GM12878 (cell line): Measurements from ENCODE around the gene HMGCL. TPM values are rescaled to one million over a fixed set of nuclear protein-coding genes. Genes with fewer than 3 reads are reported as not detected.

Experiments
- BACH1 ChIP-seq: fragments of 450-650 bp; IDR thresholded peaks from 2 replicates; pipeline ENCODE4 v1.6.1; 2017; ENCODE audit warnings: mild to moderate bottlenecking, borderline replicate concordance
- BCL11A ChIP-seq: IDR thresholded peaks from 2 replicates; pipeline ENCODE4 v1.6.1; 2011; ENCODE audit warnings: low read depth, low read length
- CBX3 ChIP-seq: fragments of 200-600 bp; sonication (generic); IDR thresholded peaks from 2 replicates; pipeline ENCODE4 v1.6.1; 2016; ENCODE audit warnings: low read depth, borderline replicate concordance
- HDAC2 ChIP-seq: fragments of 200-600 bp; sonication (generic); IDR thresholded peaks from 2 replicates; pipeline ENCODE4 v1.6.1; 2017
- HDGF ChIP-seq: fragments of 450-650 bp; IDR thresholded peaks from 2 replicates; pipeline ENCODE4 v1.6.1; 2016; ENCODE audit warnings: antibody characterized with exemption
- IRF4 ChIP-seq: IDR thresholded peaks from 2 replicates; pipeline ENCODE4 v1.6.1; 2011; ENCODE audit warnings: low read depth, low read length
- KLF5 ChIP-seq: fragments of 450-650 bp; IDR thresholded peaks from 2 replicates; pipeline ENCODE4 v1.6.1; 2014; ENCODE audit warnings: mild to moderate bottlenecking; ENCODE audit not compliant: partially characterized antibody
- POLR2AphosphoS5 ChIP-seq: IDR thresholded peaks from 2 replicates; pipeline ENCODE4 v1.6.1; 2011; ENCODE audit warnings: mild to moderate bottlenecking, low read length, inconsistent platforms
- RB1 ChIP-seq: fragments of 450-650 bp; formaldehyde crosslinking; IDR thresholded peaks from 2 replicates; pipeline ENCODE4 v1.6.1; 2017; ENCODE audit warnings: mild to moderate bottlenecking, borderline replicate concordance
- SREBF1 ChIP-seq: IDR thresholded peaks from 2 replicates; pipeline ENCODE4 v1.6.1; 2012; ENCODE audit warnings: mild to moderate bottlenecking, low read length
- TCF3 ChIP-seq: IDR thresholded peaks from 2 replicates; pipeline ENCODE4 v1.6.1; 2012; ENCODE audit warnings: low read depth, mild to moderate bottlenecking, low read length, borderline replicate concordance; ENCODE audit not compliant: insufficient read depth
- WRNIP1 ChIP-seq: IDR thresholded peaks from 2 replicates; pipeline ENCODE4 v1.6.1; 2011; ENCODE audit warnings: low read depth, low read length, improper control_type of control experiment, borderline replicate concordance
- ZBED1 ChIP-seq: IDR thresholded peaks from 2 replicates; pipeline ENCODE4 v1.6.1; 2016; ENCODE audit warnings: borderline replicate concordance
- ZNF384 ChIP-seq: IDR thresholded peaks from 2 replicates; pipeline ENCODE4 v1.6.1; 2012; ENCODE audit warnings: low read depth, mild to moderate bottlenecking, low read length, improper control_type of control experiment, borderline replicate concordance
- ZSCAN29 ChIP-seq: fragments of 450-650 bp; IDR thresholded peaks from 2 replicates; pipeline ENCODE4 v1.6.1; 2017; ENCODE audit warnings: mild to moderate bottlenecking, moderate library complexity
- polyA plus RNA-seq, 11 experiments: library from polyadenylated mRNA; depleted of rRNA in 4 of 11; unstranded in 6 of 11; stranded (reverse) in 5 of 11; fragments of >200 nt; fragmentation: Nextera tagmentation in 4 of 11; fragmentation: Illumina TruSeq in 1 of 11; extraction: Ambion mirVana in 4 of 11; extraction: Trizol in 1 of 11; gene quantifications; 1 replicate in 1 of 11; 2 replicates in 10 of 11; pipeline versions ENCODE4 v1.2.1 to v1.2.3, GENCODE V29; 2011 to 2016; ENCODE audit warnings: inconsistent platforms in 2 of 11, missing spikeins in 2 of 11, low read depth in 1 of 11
- total RNA-seq, 4 experiments: library from RNA; depleted of rRNA in 3 of 4; stranded (reverse); fragments of >200 nt in 3 of 4; fragmentation: Illumina TruSeq in 1 of 4; extraction: Trizol in 1 of 4; gene quantifications; 2 replicates each; pipeline versions ENCODE4 v1.2.1 to v1.2.3, GENCODE V29; 2013 to 2021
- TF ChIP-seq, protein P1 (sequence below): IDR thresholded peaks from 2 replicates; pipeline ENCODE4 v1.6.1; 2011; ENCODE audit warnings: borderline replicate concordance, low read depth, mild to moderate bottlenecking, moderate library complexity, low read length; ENCODE audit not compliant: insufficient read depth, poor library complexity, severe bottlenecking
- TF ChIP-seq, protein P2 (sequence below): fragments of 150-350 bp; IDR thresholded peaks from 2 replicates; pipeline ENCODE4 v1.6.1; 2016; ENCODE audit warnings: low read depth, low read length
- TF ChIP-seq, protein P3 (sequence below): IDR thresholded peaks from 2 replicates; pipeline ENCODE4 v1.6.1; 2012; ENCODE audit warnings: improper control_type of control experiment, low read depth, low read length; ENCODE audit not compliant: insufficient replicate concordance
- TF ChIP-seq, protein P4 (sequence below), 3 experiments: IDR thresholded peaks in 2 of 3; conservative IDR thresholded peaks in 1 of 3; 2 replicates each; pipeline ENCODE4 v1.5.1; 2011; ENCODE audit warnings: low read depth in 3 of 3, low read length in 3 of 3, mild to moderate bottlenecking in 3 of 3, control low read depth in 2 of 3, moderate library complexity in 2 of 3, inconsistent platforms in 1 of 3, mixed read lengths in 1 of 3; ENCODE audit not compliant: control insufficient read depth in 2 of 3, insufficient read depth in 1 of 3; ENCODE audit errors: extremely low read depth in 1 of 3

HMGCL gene
- total and polyA plus RNA-seq, 10 of the 15 experiments (the other 5 are each of a cell fraction or from before 2014, with no cell fraction given): 29.4 to 127 (median 36.4) TPM

DNA sequence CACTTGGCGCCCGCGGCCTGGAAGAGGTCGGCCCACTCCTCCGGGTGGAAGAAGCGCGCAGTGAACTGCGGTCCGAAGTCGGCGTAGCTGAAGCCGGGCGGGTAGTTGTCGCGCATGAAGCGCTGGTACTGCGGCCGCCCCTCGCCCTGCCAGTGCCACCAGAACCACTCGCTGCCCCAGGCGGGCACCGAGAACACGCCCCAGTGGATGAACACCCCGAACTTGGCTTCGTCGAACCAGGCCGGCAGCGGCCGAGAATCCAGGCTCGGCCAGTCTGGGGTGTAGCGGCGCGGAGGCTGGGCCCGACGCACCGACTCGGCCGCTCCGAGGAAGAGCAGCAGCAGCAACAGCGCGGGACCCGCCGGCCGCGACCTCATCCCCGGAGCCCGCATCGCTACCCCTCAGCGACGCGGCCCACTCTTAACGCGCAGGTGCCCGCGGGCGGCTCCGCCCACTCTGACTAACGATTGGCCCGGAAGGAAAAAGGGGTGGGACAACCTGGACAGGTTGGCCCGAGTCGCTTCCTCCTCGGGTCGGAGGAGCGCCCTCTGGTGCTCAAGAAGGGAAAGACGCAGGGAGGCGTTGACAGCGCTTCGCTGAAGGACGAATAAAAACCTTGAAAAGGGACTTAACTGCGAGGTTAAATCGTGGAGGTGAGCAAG is 42.8 kb upstream of the HMGCL start, which contains the start of gene FUCA1 (continued):
- TF ChIP-seq, protein P1, sequence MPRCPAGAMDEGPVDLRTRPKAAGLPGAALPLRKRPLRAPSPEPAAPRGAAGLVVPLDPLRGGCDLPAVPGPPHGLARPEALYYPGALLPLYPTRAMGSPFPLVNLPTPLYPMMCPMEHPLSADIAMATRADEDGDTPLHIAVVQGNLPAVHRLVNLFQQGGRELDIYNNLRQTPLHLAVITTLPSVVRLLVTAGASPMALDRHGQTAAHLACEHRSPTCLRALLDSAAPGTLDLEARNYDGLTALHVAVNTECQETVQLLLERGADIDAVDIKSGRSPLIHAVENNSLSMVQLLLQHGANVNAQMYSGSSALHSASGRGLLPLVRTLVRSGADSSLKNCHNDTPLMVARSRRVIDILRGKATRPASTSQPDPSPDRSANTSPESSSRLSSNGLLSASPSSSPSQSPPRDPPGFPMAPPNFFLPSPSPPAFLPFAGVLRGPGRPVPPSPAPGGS: no peak
- TF ChIP-seq WRNIP1: no peak; the same call in 1 of the 2 replicates
- TF ChIP-seq IRF4: no peak
- TF ChIP-seq ZSCAN29: no peak
- TF ChIP-seq POLR2AphosphoS5: peak; percentile 73; the same call in 1 of the 2 replicates
- 0 out of 2 replicates have a peak, but pooled peaks have one; percentile 59 for TF ChIP-seq HDGF
- TF ChIP-seq HDAC2: no peak
- TF ChIP-seq RB1: no peak
- TF ChIP-seq ZBED1: no peak
- no peak for TF ChIP-seq SREBF1
- TF ChIP-seq ZNF384: no peak
- TF ChIP-seq BACH1: peak; percentile 60
- TF ChIP-seq, protein P2, sequence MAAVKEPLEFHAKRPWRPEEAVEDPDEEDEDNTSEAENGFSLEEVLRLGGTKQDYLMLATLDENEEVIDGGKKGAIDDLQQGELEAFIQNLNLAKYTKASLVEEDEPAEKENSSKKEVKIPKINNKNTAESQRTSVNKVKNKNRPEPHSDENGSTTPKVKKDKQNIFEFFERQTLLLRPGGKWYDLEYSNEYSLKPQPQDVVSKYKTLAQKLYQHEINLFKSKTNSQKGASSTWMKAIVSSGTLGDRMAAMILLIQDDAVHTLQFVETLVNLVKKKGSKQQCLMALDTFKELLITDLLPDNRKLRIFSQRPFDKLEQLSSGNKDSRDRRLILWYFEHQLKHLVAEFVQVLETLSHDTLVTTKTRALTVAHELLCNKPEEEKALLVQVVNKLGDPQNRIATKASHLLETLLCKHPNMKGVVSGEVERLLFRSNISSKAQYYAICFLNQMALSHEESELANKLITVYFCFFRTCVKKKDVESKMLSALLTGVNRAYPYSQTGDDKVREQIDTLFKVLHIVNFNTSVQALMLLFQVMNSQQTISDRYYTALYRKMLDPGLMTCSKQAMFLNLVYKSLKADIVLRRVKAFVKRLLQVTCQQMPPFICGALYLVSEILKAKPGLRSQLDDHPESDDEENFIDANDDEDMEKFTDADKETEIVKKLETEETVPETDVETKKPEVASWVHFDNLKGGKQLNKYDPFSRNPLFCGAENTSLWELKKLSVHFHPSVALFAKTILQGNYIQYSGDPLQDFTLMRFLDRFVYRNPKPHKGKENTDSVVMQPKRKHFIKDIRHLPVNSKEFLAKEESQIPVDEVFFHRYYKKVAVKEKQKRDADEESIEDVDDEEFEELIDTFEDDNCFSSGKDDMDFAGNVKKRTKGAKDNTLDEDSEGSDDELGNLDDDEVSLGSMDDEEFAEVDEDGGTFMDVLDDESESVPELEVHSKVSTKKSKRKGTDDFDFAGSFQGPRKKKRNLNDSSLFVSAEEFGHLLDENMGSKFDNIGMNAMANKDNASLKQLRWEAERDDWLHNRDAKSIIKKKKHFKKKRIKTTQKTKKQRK: no peak
- no peak for TF ChIP-seq KLF5
- no peak for TF ChIP-seq BCL11A
- 0 out of 2 replicates have a peak, but pooled peaks have one; percentile 11 for TF ChIP-seq TCF3
- TF ChIP-seq CBX3: no peak
- TF ChIP-seq, protein P3, sequence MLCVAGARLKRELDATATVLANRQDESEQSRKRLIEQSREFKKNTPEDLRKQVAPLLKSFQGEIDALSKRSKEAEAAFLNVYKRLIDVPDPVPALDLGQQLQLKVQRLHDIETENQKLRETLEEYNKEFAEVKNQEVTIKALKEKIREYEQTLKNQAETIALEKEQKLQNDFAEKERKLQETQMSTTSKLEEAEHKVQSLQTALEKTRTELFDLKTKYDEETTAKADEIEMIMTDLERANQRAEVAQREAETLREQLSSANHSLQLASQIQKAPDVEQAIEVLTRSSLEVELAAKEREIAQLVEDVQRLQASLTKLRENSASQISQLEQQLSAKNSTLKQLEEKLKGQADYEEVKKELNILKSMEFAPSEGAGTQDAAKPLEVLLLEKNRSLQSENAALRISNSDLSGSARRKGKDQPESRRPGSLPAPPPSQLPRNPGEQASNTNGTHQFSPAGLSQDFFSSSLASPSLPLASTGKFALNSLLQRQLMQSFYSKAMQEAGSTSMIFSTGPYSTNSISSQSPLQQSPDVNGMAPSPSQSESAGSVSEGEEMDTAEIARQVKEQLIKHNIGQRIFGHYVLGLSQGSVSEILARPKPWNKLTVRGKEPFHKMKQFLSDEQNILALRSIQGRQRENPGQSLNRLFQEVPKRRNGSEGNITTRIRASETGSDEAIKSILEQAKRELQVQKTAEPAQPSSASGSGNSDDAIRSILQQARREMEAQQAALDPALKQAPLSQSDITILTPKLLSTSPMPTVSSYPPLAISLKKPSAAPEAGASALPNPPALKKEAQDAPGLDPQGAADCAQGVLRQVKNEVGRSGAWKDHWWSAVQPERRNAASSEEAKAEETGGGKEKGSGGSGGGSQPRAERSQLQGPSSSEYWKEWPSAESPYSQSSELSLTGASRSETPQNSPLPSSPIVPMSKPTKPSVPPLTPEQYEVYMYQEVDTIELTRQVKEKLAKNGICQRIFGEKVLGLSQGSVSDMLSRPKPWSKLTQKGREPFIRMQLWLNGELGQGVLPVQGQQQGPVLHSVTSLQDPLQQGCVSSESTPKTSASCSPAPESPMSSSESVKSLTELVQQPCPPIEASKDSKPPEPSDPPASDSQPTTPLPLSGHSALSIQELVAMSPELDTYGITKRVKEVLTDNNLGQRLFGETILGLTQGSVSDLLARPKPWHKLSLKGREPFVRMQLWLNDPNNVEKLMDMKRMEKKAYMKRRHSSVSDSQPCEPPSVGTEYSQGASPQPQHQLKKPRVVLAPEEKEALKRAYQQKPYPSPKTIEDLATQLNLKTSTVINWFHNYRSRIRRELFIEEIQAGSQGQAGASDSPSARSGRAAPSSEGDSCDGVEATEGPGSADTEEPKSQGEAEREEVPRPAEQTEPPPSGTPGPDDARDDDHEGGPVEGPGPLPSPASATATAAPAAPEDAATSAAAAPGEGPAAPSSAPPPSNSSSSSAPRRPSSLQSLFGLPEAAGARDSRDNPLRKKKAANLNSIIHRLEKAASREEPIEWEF: no peak
- TF ChIP-seq, protein P4, sequence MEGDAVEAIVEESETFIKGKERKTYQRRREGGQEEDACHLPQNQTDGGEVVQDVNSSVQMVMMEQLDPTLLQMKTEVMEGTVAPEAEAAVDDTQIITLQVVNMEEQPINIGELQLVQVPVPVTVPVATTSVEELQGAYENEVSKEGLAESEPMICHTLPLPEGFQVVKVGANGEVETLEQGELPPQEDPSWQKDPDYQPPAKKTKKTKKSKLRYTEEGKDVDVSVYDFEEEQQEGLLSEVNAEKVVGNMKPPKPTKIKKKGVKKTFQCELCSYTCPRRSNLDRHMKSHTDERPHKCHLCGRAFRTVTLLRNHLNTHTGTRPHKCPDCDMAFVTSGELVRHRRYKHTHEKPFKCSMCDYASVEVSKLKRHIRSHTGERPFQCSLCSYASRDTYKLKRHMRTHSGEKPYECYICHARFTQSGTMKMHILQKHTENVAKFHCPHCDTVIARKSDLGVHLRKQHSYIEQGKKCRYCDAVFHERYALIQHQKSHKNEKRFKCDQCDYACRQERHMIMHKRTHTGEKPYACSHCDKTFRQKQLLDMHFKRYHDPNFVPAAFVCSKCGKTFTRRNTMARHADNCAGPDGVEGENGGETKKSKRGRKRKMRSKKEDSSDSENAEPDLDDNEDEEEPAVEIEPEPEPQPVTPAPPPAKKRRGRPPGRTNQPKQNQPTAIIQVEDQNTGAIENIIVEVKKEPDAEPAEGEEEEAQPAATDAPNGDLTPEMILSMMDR (IDR thresholded peaks at IDR 0.05 in 2 of 3, conservative IDR thresholded peaks at IDR 0.05 in 1 of 3; ENCODE audit: control insufficient read depth in 2 of 3, extremely low read depth in 1 of 3, insufficient read depth in 1 of 3, low read depth in 3 of 3, low read length in 3 of 3): peak; percentile 94 to 96 (median 96)
